Sigmoid colon (tissue), 4 donors: ENCODE results near the gene FNIP1.

Source experiments
- CTCF ChIP-seq, 4 experiments: fragments of 450-650 bp in 3 of 4; fragments of 200-600 bp in 1 of 4; IDR thresholded peaks; one replicate each; pipeline ENCODE4 v1.5.1; 2016 to 2019; ENCODE audit warnings: antibody characterized with exemption in 4 of 4, mild to moderate bottlenecking in 3 of 4, moderate library complexity in 2 of 4
- EP300 ChIP-seq, 4 donors: sonication (generic); formaldehyde crosslinking; IDR thresholded peaks; one replicate each; pipeline ENCODE4 v1.6.1; 2017; ENCODE audit warnings: antibody characterized with exemption in 4 of 4
- POLR2A ChIP-seq, 2 donors: fragments of 450-650 bp; IDR thresholded peaks; one replicate each; pipeline ENCODE4 v1.6.1; 2016; ENCODE audit warnings: antibody characterized with exemption in 2 of 2, mild to moderate bottlenecking in 2 of 2, moderate library complexity in 2 of 2

- TF ChIP-seq CTCF (IDR thresholded peaks at IDR 0.05) = no peak
- TF ChIP-seq POLR2A (IDR thresholded peaks at IDR 0.05) = no peak
- TF ChIP-seq EP300 (IDR thresholded peaks at IDR 0.05) = no peak
Observed at GRCh38 chr5:131611064-131611381, 185.8 kb downstream of the FNIP1 start.
